KBM-7 (cell line): ENCODE data around the gene IGFBP3.
A peak's percentile ranks its signal among the peaks of the same experiment; 100 is the strongest.

Source experiments
- DNase-seq: peaks from one replicate; pipeline ENCODE4 v3.0.0-alpha.2; 2015
- in situ Hi-C: fragments of 300-500 bp; cut with MboI; formaldehyde crosslinking; loops from 2 replicates; pipeline ENCODE4 v1.14.3; 2020; ENCODE audit warnings: low sequenced_read_pairs, low pct_unique_long_range_greater_than_20kb, mixed read lengths

The IGFBP3 gene

GRCh38 chr7:45898222-45898621 is 22.9 kb downstream of the IGFBP3 start:
- in situ Hi-C loops: no loop called here
- DNase-seq: no peak

- no peak for DNase-seq
- in situ Hi-C loops: no loop called here
Measured at GRCh38 chr7:45897042-45897690, 23.9 kb downstream of the IGFBP3 start.

- in situ Hi-C loops: no loop called here
- no peak for DNase-seq
Measured at GRCh38 chr7:45894665-45895062, 26.4 kb downstream of the IGFBP3 start.

DNA sequence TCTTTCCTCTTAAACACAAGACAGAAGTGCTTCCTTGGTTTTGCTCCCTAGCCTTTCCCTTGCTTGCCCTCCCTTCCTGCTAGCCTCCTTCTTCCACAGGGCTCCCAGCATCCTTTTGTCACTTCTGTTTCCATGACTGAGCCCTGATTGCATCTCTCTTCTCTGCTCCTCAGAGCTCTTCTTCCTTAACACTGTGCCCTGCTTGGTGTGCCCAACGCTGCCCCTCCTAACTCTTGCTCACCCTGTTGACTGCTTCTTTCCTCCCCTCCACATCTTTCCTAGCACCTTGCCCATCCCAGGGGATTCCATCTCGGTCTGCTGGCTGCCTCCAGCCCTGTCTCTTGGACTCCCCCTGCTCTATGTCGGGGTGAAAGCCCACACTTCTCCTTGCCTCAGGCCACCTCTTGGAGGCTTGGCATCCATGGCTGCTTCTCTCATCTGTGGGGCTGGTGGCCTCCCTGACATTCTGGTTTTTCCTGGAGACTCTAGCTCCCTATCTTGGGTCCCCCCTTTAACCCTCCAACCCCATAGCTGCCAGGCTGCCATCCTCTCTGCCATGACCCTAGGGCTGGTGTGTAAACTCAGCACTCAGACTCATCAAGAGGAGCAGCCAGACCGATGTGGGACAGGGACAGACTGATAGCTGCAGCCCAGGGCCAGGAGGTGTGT is 26.9 kb downstream of the IGFBP3 start:
- in situ Hi-C loops: no loop called here

DNA sequence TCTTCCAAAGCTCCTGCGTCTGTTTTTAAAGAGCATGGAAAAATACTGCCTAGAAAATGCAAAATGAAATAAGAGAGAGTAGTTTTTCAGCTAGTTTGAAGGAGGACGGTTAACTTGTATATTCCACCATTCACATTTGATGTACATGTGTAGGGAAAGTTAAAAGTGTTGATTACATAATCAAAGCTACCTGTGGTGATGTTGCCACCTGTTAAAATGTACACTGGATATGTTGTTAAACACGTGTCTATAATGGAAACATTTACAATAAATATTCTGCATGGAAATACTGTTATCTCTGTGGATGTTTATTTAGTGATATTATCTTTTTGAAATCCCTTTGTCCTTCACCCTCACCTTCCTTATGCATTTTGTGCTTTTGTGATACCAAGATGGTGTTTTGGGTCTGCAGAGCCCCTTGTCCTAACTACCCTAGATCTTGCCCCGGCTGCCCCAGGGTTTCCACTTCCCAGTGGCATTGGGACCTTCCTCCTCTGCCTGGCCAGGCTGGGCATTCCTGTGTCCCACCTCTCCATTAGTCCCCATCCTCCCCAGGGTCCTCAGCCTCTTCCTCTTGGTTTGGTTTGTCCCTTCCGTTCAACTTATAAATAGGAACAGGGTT is 27.6 kb downstream of the IGFBP3 start:
- no peak for DNase-seq
- in situ Hi-C loops: no loop called here

More for the DNA sequence above, 26.9 kb downstream of the IGFBP3 start:
- no peak for DNase-seq

DNA sequence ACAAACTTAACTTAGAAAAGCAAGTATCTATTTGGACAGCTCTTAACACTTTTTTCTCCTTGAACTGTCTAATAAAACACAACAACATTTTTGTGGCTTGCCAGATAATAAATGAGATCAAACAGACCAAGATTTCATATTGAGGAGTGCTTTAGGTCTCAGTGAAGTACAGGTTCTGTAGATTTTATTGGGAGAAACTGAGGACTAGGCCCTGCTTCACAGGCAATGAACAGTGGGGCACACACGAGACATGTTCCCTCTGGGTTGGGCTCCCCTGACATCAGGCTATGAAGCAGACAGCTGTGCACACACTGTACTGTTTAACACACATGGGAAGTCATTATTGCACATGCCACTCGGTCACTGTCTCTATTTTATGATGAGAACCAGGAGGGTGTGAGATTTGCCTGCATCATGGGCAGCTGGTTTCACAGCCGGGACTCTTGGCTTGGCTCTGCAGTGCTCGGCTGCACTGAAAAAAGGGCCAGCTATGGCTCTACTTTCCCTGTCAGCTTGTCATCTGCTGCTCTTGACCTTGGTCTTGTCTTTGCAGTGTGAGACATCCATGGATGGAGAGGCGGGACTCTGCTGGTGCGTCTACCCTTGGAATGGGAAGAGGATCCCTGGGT is 28.6 kb downstream of the IGFBP3 start:
- in situ Hi-C loops: no loop called here
- no peak for DNase-seq

DNA sequence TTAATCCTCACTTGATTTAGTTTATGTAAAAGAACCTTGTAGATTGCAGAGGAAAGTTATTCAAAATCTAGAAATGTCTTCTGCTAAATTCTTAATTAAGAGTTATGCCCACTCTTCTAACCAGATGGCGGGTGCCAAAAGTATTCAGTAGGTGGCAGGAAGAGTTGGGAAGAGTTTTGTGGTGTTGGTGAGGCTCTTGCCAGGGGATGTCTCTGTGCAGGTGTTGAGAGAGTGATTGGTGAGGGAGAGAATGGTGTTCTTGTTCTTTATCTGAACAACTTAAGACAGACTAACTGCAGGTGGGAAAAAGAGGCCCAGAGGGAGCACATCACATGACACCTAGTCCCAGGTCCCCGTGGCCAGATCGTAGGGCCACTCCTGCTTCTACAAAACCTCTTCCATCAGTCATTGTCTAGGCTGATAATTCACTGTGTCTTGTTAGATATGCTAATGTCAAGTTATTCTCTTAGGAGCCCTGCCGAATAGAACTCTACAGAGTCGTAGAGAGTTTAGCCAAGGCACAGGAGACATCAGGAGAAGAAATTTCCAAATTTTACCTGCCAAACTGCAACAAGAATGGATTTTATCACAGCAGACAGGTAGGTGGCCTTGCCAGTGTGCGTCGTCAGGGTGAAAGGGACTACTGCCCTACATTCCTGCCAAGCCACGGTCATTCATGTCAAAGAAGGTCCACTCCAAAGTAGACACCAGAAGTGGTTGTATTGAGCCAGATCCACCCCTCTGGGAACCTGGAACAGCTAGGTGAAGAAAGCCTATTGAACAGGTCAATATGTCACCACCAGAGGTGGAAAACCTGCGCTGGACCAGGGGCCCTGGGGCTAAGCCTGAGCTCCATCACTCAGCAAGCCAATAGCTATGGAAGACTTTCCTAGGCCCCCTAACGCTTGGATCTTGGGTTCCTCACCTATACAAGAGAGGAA is 29.3 kb downstream of the IGFBP3 start:
- no peak for DNase-seq
- in situ Hi-C loops: no loop called here

DNA sequence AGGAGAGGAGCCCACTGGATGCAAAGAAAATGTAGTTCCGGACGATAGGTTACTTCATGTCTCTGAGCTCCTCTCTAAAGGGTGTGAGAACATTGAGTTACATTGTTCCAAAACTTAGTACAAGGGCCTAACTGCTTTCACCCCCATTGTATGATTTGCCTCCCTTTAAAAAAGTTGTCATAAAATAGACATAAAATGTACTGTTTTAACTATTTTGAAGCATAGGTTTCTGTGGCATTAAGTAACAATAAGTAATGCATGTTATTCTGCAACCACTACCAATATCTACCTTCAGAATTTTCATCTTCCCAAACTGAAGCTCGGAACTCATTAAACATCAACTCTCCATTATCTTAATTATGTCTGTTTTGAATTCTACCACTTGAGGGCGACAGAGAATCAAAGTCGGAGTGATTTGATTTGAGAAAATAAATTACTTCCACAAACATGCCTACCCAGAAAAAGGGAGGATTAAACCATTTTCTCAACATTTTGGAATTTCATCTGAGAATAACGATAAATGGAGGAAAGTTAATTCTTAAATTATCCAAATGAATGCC is 30.1 kb downstream of the IGFBP3 start:
- peak; percentile 42 for DNase-seq
- in situ Hi-C loops: no loop called here

GRCh38 chr7:45890125-45890901 is 30.8 kb downstream of the IGFBP3 start:
- in situ Hi-C loops: no loop called here

DNA sequence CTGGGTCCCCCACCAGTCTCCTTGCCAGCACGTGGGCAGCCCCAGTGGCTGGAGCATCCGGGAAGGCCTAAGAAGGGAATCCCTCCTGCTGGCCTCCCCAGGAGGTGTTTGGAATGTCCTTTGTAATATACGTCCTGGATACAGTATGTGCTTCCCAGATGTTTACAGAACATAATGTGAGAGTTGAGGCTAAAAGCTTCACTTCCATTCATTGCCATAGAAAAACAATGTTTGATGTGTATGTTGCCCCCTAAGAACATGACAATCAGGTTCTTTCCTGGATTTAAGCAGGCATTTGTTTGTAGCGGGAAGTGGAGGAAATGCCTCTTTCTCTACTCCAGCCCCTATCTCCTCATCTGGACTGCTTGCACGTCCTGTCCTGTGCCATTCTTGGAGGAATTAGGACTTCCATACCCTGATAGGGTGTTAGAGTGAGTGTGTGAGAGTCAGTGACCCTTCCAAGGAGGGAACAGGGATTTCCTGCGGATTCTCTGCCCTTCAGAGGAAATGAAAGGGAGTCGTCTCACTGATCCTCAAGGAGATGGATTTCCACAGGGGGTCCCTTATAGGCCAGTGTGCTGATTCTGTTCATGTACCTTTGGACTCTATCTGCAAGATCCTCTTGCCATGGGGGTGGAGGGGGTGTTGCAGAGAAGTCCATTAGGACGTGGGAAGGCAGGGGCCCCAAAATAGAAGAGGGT is 31.6 kb downstream of the IGFBP3 start:
- no peak for DNase-seq
- in situ Hi-C loops: no loop called here

More at GRCh38 chr7:45890125-45890901, 30.8 kb downstream of the IGFBP3 start:
- no peak for DNase-seq

DNA sequence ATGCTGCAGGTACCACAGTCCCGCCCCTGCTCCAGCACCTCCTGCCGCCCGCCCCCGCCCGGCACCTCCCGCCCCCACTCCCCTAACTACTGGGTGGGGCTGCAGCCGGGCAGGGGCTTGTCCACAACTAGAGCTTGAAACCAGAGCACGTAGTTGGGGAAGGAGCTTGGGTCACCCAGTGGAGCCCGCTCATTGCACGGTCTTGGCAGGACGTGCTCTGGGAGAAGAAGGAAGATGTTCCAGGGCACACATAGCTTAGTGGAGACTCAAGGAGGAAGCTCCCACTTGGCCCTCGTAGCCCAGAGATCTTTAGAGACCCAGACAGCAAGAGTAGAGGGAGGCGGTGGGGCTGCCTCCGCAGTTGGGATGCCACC is 32.1 kb downstream of the IGFBP3 start:
- no peak for DNase-seq
- in situ Hi-C loops: no loop called here

DNA sequence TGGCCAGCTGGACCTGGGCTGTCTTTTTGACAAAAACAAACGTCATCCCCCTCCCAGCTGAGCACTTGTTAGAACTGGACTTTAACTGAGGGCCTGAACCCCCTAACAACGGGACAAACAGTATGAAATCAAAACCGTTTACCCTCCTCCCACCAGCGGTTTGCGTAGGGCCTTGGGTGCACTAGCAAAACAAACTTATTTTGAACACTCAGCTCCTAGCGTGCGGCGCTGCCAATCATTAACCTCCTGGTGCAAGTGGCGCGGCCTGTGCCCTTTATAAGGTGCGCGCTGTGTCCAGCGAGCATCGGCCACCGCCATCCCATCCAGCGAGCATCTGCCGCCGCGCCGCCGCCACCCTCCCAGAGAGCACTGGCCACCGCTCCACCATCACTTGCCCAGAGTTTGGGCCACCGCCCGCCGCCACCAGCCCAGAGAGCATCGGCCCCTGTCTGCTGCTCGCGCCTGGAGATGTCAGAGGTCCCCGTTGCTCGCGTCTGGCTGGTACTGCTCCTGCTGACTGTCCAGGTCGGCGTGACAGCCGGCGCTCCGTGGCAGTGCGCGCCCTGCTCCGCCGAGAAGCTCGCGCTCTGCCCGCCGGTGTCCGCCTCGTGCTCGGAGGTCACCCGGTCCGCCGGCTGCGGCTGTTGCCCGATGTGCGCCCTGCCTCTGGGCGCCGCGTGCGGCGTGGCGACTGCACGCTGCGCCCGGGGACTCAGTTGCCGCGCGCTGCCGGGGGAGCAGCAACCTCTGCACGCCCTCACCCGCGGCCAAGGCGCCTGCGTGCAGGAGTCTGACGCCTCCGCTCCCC is 32.7 kb downstream of the IGFBP3 start, which contains the start of gene IGFBP1:
Gene IGFBP1 (plus strand): TSS at position 304 of the 808 bp plus-strand sequence. CDS start 165 bp downstream, at position 469.
- in situ Hi-C loops: no loop called here
- no peak for DNase-seq

DNA sequence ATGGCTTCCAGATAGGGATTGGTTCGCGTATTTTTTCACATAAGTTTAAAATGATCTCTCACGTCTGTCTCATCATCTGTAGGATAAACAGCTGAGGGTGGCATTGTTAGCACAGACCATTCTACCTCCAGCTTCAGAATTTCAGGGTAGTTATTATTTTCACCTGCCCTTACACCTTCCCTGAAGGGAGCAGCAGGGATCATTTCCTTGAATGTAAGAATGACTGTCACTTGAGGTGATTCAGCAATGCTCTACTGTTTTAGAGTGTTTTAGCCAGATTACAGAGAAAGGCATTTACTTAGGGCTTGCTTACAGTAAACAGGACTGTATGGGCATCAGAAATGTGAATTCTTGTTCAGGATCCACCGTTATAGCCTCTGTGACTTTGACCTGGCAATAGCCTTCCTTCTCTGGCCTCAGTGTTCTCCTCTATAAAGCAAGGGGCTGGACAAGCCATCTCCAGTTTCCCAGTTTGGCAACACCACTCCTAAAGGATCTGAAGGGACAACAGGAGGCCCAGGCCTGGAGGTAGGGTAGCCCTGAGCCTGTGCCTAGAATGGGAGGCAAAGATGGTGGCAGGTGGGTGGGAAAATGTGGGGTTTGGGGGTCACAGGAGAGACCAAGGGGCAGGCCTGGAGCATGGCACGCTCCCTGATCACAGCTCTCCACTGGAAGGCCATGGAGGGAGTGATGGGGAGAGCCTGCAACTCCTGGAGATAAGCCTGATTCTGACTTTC is 34.0 kb downstream of the IGFBP3 start:
- no peak for DNase-seq
- in situ Hi-C loops: no loop called here

GRCh38 chr7:45885264-45885882 is 35.7 kb downstream of the IGFBP3 start:
- DNase-seq: no peak
- in situ Hi-C loops: no loop called here

GRCh38 chr7:45884136-45884535 is 36.9 kb downstream of the IGFBP3 start:
- in situ Hi-C loops: no loop called here
- no peak for DNase-seq

GRCh38 chr7:45882465-45882810 is 38.6 kb downstream of the IGFBP3 start:
- in situ Hi-C loops: no loop called here

More at GRCh38 chr7:45882465-45882810, 38.6 kb downstream of the IGFBP3 start:
- DNase-seq: no peak
